ENCODE measurements around the gene COP1. TPM values are rescaled to one million over a fixed set of nuclear protein-coding genes. Genes with fewer than 3 reads are reported as not detected.
A peak's percentile ranks its signal among the peaks of the same experiment; 100 is the strongest.

COP1 gene
- polyA plus RNA-seq, 3 donors: 44.0 to 74.2 (median 68.6) TPM

GRCh38 chr1:176149939-176150807 lies 56.9 kb downstream of the COP1 start:
- H3K27me3 ChIP-seq (ENCODE audit: control insufficient read depth in 2 of 2, insufficient read depth in 2 of 2, low read length in 2 of 2): no peaks in the 10 kb centered on the region
- no CpG with 5 or more reads among the region's 4 CpGs for WGBS (ENCODE audit: insufficient coverage)

GRCh38 chr1:176144526-176144925 lies 62.6 kb downstream of the COP1 start:
- Histone ChIP-seq H3K4me3 (replicated peaks in 1 of 3; ENCODE audit: low read depth in 2 of 3, low read length in 3 of 3) (no peak overlapping the region), H3K4me1 (ENCODE audit: control insufficient read depth in 1 of 2, insufficient read depth in 2 of 2, low read length in 2 of 2) (no peaks in the 10 kb centered on the region), H3K27ac (ENCODE audit: low read depth in 1 of 2, low read length in 2 of 2) (no peak overlapping the region), H4K20me1 (ENCODE audit: insufficient read depth, low read length) (peaks cover 99% of the 10 kb centered on the region), H3K9ac (ENCODE audit: insufficient read depth, low read length, poor library complexity, severe bottlenecking) (no peak overlapping the region), H3K9me3 (replicated peaks in 1 of 2; ENCODE audit: control insufficient read depth in 1 of 2, insufficient read depth in 1 of 2, low read length in 2 of 2) (no peaks in the 10 kb centered on the region), H3K4me2 (replicated peaks; ENCODE audit: extremely low read depth, low read length, poor library complexity, severe bottlenecking) (no peak overlapping the region), H3K27me3 (ENCODE audit: control insufficient read depth in 2 of 2, insufficient read depth in 2 of 2, low read length in 2 of 2) (no peaks in the 10 kb centered on the region), H3K79me2 (ENCODE audit: insufficient read depth, low read length) (peaks cover 95% of the 10 kb centered on the region), H3K36me3 (replicated peaks in 1 of 2; ENCODE audit: control insufficient read depth in 1 of 2, insufficient read depth in 2 of 2, low read length in 2 of 2) (peaks cover 31 to 78% of the 10 kb centered on the region in 2 donors), H2AFZ (ENCODE audit: insufficient read depth, low read depth, low read length, poor library complexity, severe bottlenecking) (no peak overlapping the region)
- peak in 1 of 3 donors; percentile 51 for DNase-seq
- intact Hi-C loops (cut with micrococcal nuclease): no loop called here
- WGBS (ENCODE audit: insufficient coverage): no CpG with 5 or more reads among the region's 2 CpGs
- Mint-ChIP-seq H3K4me1 (peaks cover 4% of the 10 kb centered on the region), H3K27ac (peak overlapping the region in 2 of 7 donors; percentile 5 to 32), H3K4me3 (no peak overlapping the region), H3K36me3 (peaks cover 47 to 69% of the 10 kb centered on the region in 2 donors), H3K27me3 (ENCODE audit: low read depth in 3 of 3) (no peaks in the 10 kb centered on the region), H3K9me3 (no peaks in the 10 kb centered on the region)
- no peak for TF ChIP-seq CTCF (IDR thresholded peaks at IDR 0.05)

More at GRCh38 chr1:176149939-176150807, 56.9 kb downstream of the COP1 start:
- no peak overlapping the region for H3K4me3 ChIP-seq (replicated peaks in 1 of 3; ENCODE audit: low read depth in 2 of 3, low read length in 3 of 3)
- Mint-ChIP-seq H3K27me3 (ENCODE audit: low read depth in 3 of 3) (no peaks in the 10 kb centered on the region), H3K4me1 (no peaks in the 10 kb centered on the region), H3K4me3 (no peak overlapping the region), H3K36me3 (peaks cover 57 to 66% of the 10 kb centered on the region in 2 donors), H3K27ac (no peak overlapping the region), H3K9me3 (no peaks in the 10 kb centered on the region)
- H3K9ac ChIP-seq (ENCODE audit: insufficient read depth, low read length, poor library complexity, severe bottlenecking): no peak overlapping the region
- peaks cover 92% of the 10 kb centered on the region for H4K20me1 ChIP-seq (ENCODE audit: insufficient read depth, low read length)
- no peak overlapping the region for H2AFZ ChIP-seq (ENCODE audit: insufficient read depth, low read depth, low read length, poor library complexity, severe bottlenecking)
- no peaks in the 10 kb centered on the region for H3K4me1 ChIP-seq (ENCODE audit: control insufficient read depth in 1 of 2, insufficient read depth in 2 of 2, low read length in 2 of 2)
- peaks cover 86% of the 10 kb centered on the region for H3K79me2 ChIP-seq (ENCODE audit: insufficient read depth, low read length)
- H3K27ac ChIP-seq (ENCODE audit: low read depth in 1 of 2, low read length in 2 of 2): no peak overlapping the region
- DNase-seq: no peak
- intact Hi-C loops (cut with micrococcal nuclease): no loop called here
- H3K4me2 ChIP-seq (replicated peaks; ENCODE audit: extremely low read depth, low read length, poor library complexity, severe bottlenecking): no peak overlapping the region
- peaks cover 45 to 90% of the 10 kb centered on the region in 2 donors for H3K36me3 ChIP-seq (replicated peaks in 1 of 2; ENCODE audit: control insufficient read depth in 1 of 2, insufficient read depth in 2 of 2, low read length in 2 of 2)
- no peaks in the 10 kb centered on the region for H3K9me3 ChIP-seq (replicated peaks in 1 of 2; ENCODE audit: control insufficient read depth in 1 of 2, insufficient read depth in 1 of 2, low read length in 2 of 2)
- TF ChIP-seq CTCF (IDR thresholded peaks at IDR 0.05): no peak

Data from CD14-positive monocyte (primary cell).